Measurements from ENCODE around the gene NUP210.
A peak's percentile ranks its signal among the peaks of the same experiment; 100 is the strongest.

Gene NUP210

DNA sequence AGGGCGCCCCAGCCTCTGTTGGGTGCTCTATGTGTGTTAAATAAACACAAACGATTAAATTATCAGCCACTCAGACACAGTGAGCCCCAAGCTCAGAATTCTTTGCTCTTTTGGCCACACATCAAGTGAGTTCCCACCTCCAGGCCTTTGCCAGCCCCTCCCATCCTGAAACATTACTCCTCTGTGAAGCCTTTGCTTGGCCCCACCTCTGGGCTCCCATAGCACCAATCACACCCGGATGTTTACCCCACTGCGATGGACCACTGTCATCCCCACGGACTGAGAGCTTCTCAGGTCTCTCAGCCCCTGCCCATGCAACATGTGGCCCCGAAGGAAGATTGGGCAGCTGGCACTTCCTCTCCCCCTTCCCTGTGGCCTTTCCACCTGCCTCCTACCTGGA is 85.1 kb downstream of the NUP210 start:
- H2AFZ ChIP-seq (ENCODE audit: low read depth), result no peak overlapping the region
- H3K4me3 ChIP-seq (IDR thresholded peaks at IDR 0.05; ENCODE audit: insufficient read depth, low read depth, low read length), result no peak overlapping the region
- H3K27ac ChIP-seq, result peak overlapping the region; percentile 89; the same call in 1 of the 2 replicates
- H3K9ac ChIP-seq, result no peak overlapping the region
- TF ChIP-seq, protein P1, sequence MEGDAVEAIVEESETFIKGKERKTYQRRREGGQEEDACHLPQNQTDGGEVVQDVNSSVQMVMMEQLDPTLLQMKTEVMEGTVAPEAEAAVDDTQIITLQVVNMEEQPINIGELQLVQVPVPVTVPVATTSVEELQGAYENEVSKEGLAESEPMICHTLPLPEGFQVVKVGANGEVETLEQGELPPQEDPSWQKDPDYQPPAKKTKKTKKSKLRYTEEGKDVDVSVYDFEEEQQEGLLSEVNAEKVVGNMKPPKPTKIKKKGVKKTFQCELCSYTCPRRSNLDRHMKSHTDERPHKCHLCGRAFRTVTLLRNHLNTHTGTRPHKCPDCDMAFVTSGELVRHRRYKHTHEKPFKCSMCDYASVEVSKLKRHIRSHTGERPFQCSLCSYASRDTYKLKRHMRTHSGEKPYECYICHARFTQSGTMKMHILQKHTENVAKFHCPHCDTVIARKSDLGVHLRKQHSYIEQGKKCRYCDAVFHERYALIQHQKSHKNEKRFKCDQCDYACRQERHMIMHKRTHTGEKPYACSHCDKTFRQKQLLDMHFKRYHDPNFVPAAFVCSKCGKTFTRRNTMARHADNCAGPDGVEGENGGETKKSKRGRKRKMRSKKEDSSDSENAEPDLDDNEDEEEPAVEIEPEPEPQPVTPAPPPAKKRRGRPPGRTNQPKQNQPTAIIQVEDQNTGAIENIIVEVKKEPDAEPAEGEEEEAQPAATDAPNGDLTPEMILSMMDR (conservative IDR thresholded peaks at IDR 0.05; ENCODE audit: low read depth, low read length), result no peak
- H3K4me2 ChIP-seq, result 0 out of 2 replicates have a peak overlapping the region, but pooled peaks have one; percentile 48
- no peaks in the 10 kb centered on the region for H3K36me3 ChIP-seq (ENCODE audit: insufficient read depth)
- H3K27me3 ChIP-seq (ENCODE audit: insufficient read depth, low read depth), result no peaks in the 10 kb centered on the region
- H3K4me1 ChIP-seq (ENCODE audit: low read depth, poor library complexity, severe bottlenecking), result peaks cover 93% of the 10 kb centered on the region
- H3K79me2 ChIP-seq (ENCODE audit: insufficient read depth, low read depth), result no peaks in the 10 kb centered on the region
- no peaks in the 10 kb centered on the region for H4K20me1 ChIP-seq (ENCODE audit: insufficient read depth)

DNA sequence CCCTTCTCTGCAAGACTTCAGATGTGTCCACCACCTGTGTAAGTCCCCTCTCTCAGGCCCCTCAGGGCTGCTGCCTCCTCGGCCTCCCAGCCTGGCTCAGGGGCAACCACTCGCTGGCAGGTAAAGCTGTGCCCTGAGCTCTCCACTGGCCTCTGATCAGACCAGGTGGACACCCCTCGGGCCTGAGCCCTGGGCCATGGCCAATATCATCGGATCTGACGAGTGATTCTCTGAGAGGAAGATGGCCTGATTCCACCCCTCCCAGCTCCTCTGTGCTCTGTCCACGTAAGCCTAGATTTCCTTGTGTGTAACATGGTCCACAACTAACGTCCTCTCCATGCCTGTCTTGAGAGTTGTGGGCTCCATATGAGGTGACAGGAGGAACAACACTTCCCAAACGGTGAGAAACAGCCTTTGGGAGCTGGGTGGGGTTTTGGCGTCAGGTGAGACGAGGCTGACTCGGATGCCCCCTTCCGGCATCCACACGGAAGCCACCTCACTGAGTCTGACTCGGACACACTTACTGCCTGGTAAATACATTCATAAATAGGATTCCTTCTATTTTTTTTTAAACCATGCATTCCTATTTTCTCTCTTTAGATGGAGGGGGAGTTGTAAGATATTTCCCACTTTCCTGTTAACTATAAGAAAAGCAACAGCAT is 86.8 kb downstream of the NUP210 start:
- H3K9ac ChIP-seq, result peak overlapping the region; percentile 28; the same call in 1 of the 2 replicates
- peak overlapping the region; percentile 89 for H3K27ac ChIP-seq
- peak overlapping the region; percentile 48; the same call in 1 of the 2 replicates for H3K4me2 ChIP-seq
- no peaks in the 10 kb centered on the region for H3K27me3 ChIP-seq (ENCODE audit: insufficient read depth, low read depth)
- no peak overlapping the region for H2AFZ ChIP-seq (ENCODE audit: low read depth)
- TF ChIP-seq, protein P1 (conservative IDR thresholded peaks at IDR 0.05; ENCODE audit: low read depth, low read length), result no peak
- peaks cover 96% of the 10 kb centered on the region for H3K4me1 ChIP-seq (ENCODE audit: low read depth, poor library complexity, severe bottlenecking)
- no peaks in the 10 kb centered on the region for H3K36me3 ChIP-seq (ENCODE audit: insufficient read depth)
- H4K20me1 ChIP-seq (ENCODE audit: insufficient read depth), result no peaks in the 10 kb centered on the region
- no peak overlapping the region for H3K4me3 ChIP-seq (IDR thresholded peaks at IDR 0.05; ENCODE audit: insufficient read depth, low read depth, low read length)
- no peaks in the 10 kb centered on the region for H3K79me2 ChIP-seq (ENCODE audit: insufficient read depth, low read depth)

DNA sequence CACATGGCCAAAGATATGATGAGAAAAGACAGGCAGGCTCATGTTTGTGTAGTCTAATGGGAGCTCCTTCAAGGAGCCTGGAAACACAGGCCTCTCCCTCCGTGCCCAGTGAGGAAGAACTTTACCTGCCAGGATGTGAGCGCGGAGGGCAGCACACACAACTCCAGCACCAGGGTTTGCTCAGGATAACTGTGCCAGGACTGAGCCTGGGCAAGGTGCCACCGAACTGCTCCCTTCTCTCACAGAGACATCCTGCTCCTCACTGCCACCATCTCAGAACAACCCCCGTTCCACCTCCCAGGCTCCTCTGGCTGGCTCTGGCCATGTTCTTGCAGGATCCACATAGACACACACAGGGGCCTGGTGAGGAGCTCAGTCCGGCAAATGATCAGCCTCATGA is 87.4 kb downstream of the NUP210 start:
- Histone ChIP-seq H3K4me1 (ENCODE audit: low read depth, poor library complexity, severe bottlenecking) (peaks cover 90% of the 10 kb centered on the region), H3K27me3 (ENCODE audit: insufficient read depth, low read depth) (no peaks in the 10 kb centered on the region), H3K4me2 (peak overlapping the region; percentile 48; the same call in 1 of the 2 replicates), H3K79me2 (ENCODE audit: insufficient read depth, low read depth) (no peaks in the 10 kb centered on the region), H3K4me3 (IDR thresholded peaks at IDR 0.05; ENCODE audit: insufficient read depth, low read depth, low read length) (no peak overlapping the region), H3K36me3 (ENCODE audit: insufficient read depth) (no peaks in the 10 kb centered on the region), H3K9ac (peak overlapping the region; percentile 28; the same call in 1 of the 2 replicates), H3K27ac (peak overlapping the region; percentile 89), H2AFZ (ENCODE audit: low read depth) (no peak overlapping the region), H4K20me1 (ENCODE audit: insufficient read depth) (no peaks in the 10 kb centered on the region)
- TF ChIP-seq, protein P1 (conservative IDR thresholded peaks at IDR 0.05; ENCODE audit: low read depth, low read length), result no peak

DNA sequence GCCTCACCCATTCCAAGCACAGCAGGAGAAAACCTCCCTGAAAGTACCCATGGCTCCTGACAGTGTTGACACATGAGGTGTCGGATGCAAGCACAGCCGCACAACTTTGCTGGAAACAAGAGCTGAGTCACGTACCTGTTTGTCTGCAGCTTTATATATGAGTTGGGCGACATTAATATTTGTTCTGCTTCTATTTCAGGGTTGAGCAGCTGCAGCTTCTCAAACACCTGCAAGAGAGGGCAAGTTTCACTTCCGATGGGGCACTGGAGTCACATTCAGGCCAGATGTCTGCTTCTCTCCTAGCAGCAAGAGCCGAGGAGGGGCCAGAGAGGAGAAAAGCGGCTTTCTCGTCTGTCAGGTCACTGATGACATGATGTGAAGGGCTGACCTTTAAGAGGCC is 88.0 kb downstream of the NUP210 start:
- Histone ChIP-seq H2AFZ (ENCODE audit: low read depth) (no peak overlapping the region), H3K36me3 (ENCODE audit: insufficient read depth) (no peaks in the 10 kb centered on the region), H3K4me2 (peak overlapping the region; percentile 74; the same call in 1 of the 2 replicates), H4K20me1 (ENCODE audit: insufficient read depth) (no peaks in the 10 kb centered on the region), H3K27ac (peak overlapping the region; percentile 89), H3K9ac (peak overlapping the region; percentile 28; the same call in 1 of the 2 replicates), H3K79me2 (ENCODE audit: insufficient read depth, low read depth) (no peaks in the 10 kb centered on the region), H3K4me3 (IDR thresholded peaks at IDR 0.05; ENCODE audit: insufficient read depth, low read depth, low read length) (no peak overlapping the region), H3K4me1 (ENCODE audit: low read depth, poor library complexity, severe bottlenecking) (peaks cover 85% of the 10 kb centered on the region), H3K27me3 (ENCODE audit: insufficient read depth, low read depth) (no peaks in the 10 kb centered on the region)
- TF ChIP-seq, protein P1 (conservative IDR thresholded peaks at IDR 0.05; ENCODE audit: low read depth, low read length), result no peak
